Epidermal melanocyte (primary cell): Measurements from ENCODE around the gene APCDD1.
A peak's percentile ranks its signal among the peaks of the same experiment; 100 is the strongest.
"Not testable (repeated sequence)": the region's sequence is repeated elsewhere in the genome, so short reads cannot be mapped to it uniquely, and the experiment has no call there.

Experiments used
- DNase-seq: peaks from one replicate; pipeline ENCODE4 v3.0.0; 2011; ENCODE audit warnings: low spot score; ENCODE audit not compliant: insufficient read length

The APCDD1 gene

GRCh38 chr18:10461989-10462388 lies 7.6 kb downstream of the APCDD1 start:
- DNase-seq, result no peak

GRCh38 chr18:10462597-10462996 lies 8.2 kb downstream of the APCDD1 start:
- DNase-seq, result no peak

- DNase-seq, result no peak
These were observed 8.7 kb downstream of the APCDD1 start for GRCh38 chr18:10463096-10463495.

- DNase-seq, result no peak
These were observed 9.3 kb downstream of the APCDD1 start for GRCh38 chr18:10463741-10464140.

- not testable (repeated sequence) for DNase-seq
These were observed 9.8 kb downstream of the APCDD1 start for GRCh38 chr18:10464161-10464648.

GRCh38 chr18:10465174-10465939 lies 10.9 kb downstream of the APCDD1 start:
- DNase-seq, result no peak

- no peak for DNase-seq
These were observed 16.0 kb downstream of the APCDD1 start for GRCh38 chr18:10470429-10470828.

- no peak for DNase-seq
These were observed 17.1 kb downstream of the APCDD1 start for GRCh38 chr18:10471574-10471973.

- DNase-seq, result no peak
These were observed 18.7 kb downstream of the APCDD1 start for GRCh38 chr18:10473132-10473531.

GRCh38 chr18:10474309-10474708 lies 19.9 kb downstream of the APCDD1 start:
- DNase-seq, result no peak

GRCh38 chr18:10475276-10475653 lies 20.8 kb downstream of the APCDD1 start:
- DNase-seq, result no peak

- no peak for DNase-seq
These were observed 21.3 kb downstream of the APCDD1 start for GRCh38 chr18:10475654-10476291.

- peak; percentile 66 for DNase-seq
These were observed 21.9 kb downstream of the APCDD1 start for GRCh38 chr18:10476338-10476791.

GRCh38 chr18:10477121-10477862 lies 22.9 kb downstream of the APCDD1 start:
- DNase-seq, result no peak

- no peak for DNase-seq
These were observed 23.4 kb downstream of the APCDD1 start for GRCh38 chr18:10477863-10478260.

- no peak for DNase-seq
These were observed 27.4 kb downstream of the APCDD1 start for GRCh38 chr18:10481831-10482230.

GRCh38 chr18:10482363-10482984 lies 28.0 kb downstream of the APCDD1 start:
- DNase-seq, result no peak

GRCh38 chr18:10482985-10483949 lies 28.8 kb downstream of the APCDD1 start:
- DNase-seq, result no peak

GRCh38 chr18:10485475-10485874 lies 31.0 kb downstream of the APCDD1 start:
- no peak for DNase-seq

- DNase-seq, result no peak
These were observed 31.9 kb downstream of the APCDD1 start for GRCh38 chr18:10486362-10486761.
